Stimulated activated CD8-positive, alpha-beta memory T cell treated with anti-CD3 and anti-CD28 coated beads, Interleukin-7, amount 100 ng/mL, for 48 hours (primary cell): ENCODE data around the gene ADCY6.

ENCODE experiments used
- DNase-seq, 2 donors: peaks; one replicate each; pipeline ENCODE4 v3.0.0-alpha.2; 2020; ENCODE audit warnings: low read depth in 1 of 2; ENCODE audit errors: extremely low read depth in 1 of 2

The ADCY6 gene

GRCh38 chr12:48786591-48787544 lies 2.0 kb downstream of the ADCY6 start:
- no peak for DNase-seq

GRCh38 chr12:48783432-48783831 lies 5.5 kb downstream of the ADCY6 start:
- DNase-seq, result no peak

- DNase-seq, result no peak
Observed at GRCh38 chr12:48782457-48783395, 6.2 kb downstream of the ADCY6 start.

GRCh38 chr12:48781750-48782456 lies 7.0 kb downstream of the ADCY6 start:
- DNase-seq, result no peak

DNA sequence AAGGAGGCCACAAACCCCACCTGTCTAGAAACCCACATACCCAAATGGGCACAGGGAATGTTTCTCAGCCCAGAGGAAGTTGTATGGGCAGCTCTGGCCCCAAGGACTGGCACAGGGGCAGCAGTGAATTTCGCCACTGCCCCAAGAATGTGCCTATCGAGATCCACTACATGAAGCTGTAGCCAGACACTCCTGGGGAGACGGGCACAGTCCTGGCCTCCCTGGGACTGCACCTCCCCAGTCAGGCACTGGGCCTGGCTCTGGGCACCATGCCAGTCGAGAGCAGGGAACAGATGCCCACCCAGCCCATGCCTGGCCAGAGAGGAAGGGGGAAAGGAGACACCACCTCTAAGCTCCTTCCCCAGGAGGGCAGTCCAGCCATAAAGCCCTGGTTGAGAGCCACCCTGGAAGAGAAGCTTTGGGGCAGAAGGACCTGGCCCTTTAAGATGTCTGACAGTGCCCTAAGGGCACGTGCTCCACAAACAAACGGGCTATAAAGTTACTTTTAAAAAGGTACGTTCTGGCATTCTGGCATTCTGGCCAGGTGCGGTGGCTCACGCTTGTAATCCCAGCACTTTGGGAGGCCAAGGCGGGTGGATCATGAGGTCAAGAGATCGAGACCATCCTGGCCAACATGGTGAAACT lies 8.4 kb downstream of the ADCY6 start:
- DNase-seq, result no peak

- DNase-seq, result no peak
Observed at GRCh38 chr12:48779869-48780268, 9.0 kb downstream of the ADCY6 start.

GRCh38 chr12:48777501-48778400 lies 11.1 kb downstream of the ADCY6 start:
- DNase-seq, result no peak

DNA sequence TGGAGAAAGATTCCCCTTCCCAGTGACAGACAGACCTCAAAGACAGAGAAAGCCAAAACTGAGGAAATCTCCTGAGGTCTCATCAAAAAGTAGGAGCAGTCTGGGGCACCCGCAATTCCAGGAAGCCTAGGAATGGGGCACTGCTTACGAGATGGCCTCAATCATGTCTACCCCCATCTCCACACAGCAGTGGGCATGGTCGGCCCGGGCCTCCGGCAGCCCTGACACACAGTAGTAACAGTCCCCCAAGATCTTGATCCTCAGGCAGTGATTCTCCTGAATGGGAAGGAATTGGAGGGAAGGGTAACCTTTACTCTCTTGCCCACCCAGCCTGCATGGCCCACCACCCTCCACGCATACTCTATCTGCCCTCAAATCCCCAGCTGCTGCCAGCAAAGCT lies 11.9 kb downstream of the ADCY6 start:
- DNase-seq, result no peak

- no peak for DNase-seq
Observed at GRCh38 chr12:48775991-48776649, 12.8 kb downstream of the ADCY6 start.

GRCh38 chr12:48775299-48775698 lies 13.6 kb downstream of the ADCY6 start:
- no peak for DNase-seq

DNA sequence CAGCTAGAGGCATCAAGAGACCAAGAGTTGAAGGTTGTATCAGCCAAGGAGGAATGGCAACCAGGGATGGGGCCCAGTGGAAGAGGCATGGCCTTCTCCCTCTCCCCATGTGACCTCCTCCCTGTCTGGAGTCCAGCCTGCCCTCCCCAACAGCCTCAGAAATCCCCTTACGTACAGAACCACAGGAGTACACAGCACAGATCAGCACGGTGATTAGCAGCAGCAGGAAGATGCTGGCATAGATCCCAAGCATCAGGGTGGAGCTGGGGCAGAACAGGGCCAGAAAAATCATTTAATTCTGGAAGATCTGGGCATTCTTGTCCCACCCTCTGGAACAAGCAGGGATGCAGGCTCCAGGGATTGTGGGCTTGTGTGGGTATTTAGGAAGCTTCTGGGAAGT lies 14.4 kb downstream of the ADCY6 start:
- no peak for DNase-seq

DNA sequence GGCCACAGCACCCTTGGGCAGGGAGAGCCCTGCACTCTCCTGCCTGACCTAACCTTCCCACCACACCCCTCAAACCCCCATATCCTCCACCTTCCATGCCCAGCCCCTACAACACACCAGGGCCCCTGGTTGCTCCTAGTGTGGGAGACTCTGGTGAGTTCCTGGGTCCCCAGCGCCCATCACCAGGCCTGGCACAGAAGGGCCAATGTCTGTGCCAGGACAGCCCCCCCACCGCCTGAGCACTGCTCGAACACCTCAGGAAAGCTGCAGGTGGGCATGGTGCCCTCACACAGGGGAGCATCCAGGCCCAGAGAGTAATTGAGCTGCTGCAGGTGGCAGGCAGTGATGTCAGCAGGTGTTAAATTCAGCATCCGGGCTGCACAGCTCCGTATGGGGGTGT lies 15.2 kb downstream of the ADCY6 start:
- no peak for DNase-seq

DNA sequence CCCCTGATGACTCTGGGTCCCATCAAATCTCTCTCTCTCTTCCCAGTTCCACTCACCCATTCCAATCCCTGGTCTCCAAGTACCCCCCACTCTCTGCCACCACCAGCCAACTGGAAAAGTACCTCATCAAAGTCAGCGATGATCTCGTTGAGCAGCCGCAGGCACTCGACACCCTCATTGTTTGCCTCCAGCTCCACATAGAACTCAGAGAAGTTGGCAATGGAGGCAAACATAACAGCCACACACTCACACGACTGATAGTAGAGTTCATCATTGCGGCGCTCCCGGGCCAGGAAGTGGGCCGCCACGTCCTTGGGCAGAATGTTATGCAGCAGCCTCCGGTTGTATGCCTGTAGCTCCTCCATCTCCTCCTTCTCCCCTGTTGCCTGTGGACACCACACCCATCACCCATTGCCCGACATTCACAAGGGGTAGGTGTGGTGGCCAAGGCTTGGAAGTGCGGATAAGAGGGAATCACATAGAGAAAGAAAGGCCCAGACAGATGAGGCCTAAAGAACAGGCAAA lies 17.2 kb downstream of the ADCY6 start:
- DNase-seq, result no peak

GRCh38 chr12:48770756-48771155 lies 18.1 kb downstream of the ADCY6 start:
- no peak for DNase-seq

- no peak for DNase-seq
Observed at GRCh38 chr12:48768736-48769135, 20.2 kb downstream of the ADCY6 start.

DNA sequence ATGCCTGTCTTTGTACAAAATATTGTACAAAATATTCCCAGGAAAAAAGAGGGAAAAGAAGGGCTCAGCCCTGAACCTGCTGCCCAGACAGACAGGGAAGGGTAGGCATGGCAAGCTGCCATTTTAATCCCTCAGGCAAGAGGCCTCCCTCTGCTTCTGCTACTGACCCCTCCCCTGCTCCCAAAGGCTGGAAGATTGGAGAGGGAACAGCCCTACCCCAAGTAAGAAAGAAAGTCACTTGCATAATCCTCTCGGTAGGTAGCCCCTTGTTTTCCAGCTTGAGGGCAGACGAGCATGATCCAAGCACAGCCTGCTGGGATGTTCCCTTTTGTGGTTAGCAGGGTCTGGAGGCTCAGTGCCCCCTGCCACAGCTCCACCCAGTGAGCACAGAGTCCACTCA lies 20.7 kb downstream of the ADCY6 start:
- DNase-seq, result no peak

- DNase-seq, result no peak
Observed at GRCh38 chr12:48767521-48767920, 21.4 kb downstream of the ADCY6 start.

- DNase-seq, result no peak
Observed at GRCh38 chr12:48767047-48767446, 21.8 kb downstream of the ADCY6 start.

DNA sequence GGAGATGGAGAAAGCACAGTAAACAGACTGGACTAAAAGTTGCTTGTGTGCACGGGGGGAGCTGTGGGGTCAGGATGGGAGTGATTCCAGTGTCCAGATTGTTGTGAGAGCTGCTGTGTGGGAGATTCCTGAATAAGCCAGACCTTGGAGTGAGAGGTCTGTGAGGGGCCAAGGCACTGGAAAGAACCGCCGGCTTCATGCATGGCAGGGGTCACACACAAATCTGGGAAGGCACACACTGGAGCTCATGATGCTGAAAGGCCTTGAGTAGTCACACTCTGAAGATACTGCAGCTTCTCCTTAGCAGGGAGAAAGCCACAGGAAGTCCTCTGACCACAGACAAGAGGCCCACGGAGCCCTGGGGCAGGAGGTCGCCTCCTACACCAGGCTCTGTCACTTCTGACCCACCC lies 23.1 kb downstream of the ADCY6 start:
- DNase-seq, result peak in 1 of 2 donors; percentile 39
